Sigmoid colon (tissue), 7 donors: Measurements from ENCODE around the gene GRM4. TPM values are rescaled to one million over a fixed set of nuclear protein-coding genes. Genes with fewer than 3 reads are reported as not detected.

ENCODE experiments used
- polyA plus RNA-seq, 3 donors: library from polyadenylated mRNA; stranded (reverse); fragments of 200-250 nt; gene quantifications; one replicate each; pipeline ENCODE4 v1.2.3, GENCODE V29; 2013
- small RNA-seq, 3 donors: library from RNA; depleted of rRNA; stranded (forward); fragments of <200 nt; gene quantifications; one replicate each; pipeline ENCODE3, GENCODE V24; 2016
- total RNA-seq, 4 donors: library from RNA; depleted of rRNA; stranded (reverse); fragments of >200 nt; gene quantifications; one replicate each; pipeline ENCODE4 v1.1.0, GENCODE V29; 2016
- donor health status: healthy with polysubstance abuse.
- donor health status: Bipolar disorder and iron deficiency.
- donor health status: healthy.

Gene GRM4
- total and polyA plus RNA-seq, 7 donors = 0.07 to 0.14 TPM; not detected in 5

Small RNA genes within 50 kb of the gene (small RNA-seq; reads per million reads assigned to genes)
- gene MIR1275 = 0 to 0.15 (median 0) reads per million in 3 donors

Other genes starting within 250 kb of the GRM4 start
- gene HMGA1, start 90.8 kb upstream of the GRM4 start, total RNA-seq = 10 to 100 TPM in 2 of 4 donors, 1 to 10 TPM in 2; 6.9 to 12.1 (median 9.4) TPM
- gene HMGA1, start 90.8 kb upstream of the GRM4 start, polyA plus RNA-seq = 100 to 1,000 TPM in 2 of 3 donors, 10 to 100 TPM in 1; 89.7 to 311 (median 111) TPM
- 10 to 100 TPM; 16.8 to 34.3 (median 27.6) TPM for gene SMIM29, start 102.9 kb upstream of the GRM4 start, total RNA-seq
- gene SMIM29, start 102.9 kb upstream of the GRM4 start, polyA plus RNA-seq = 10 to 100 TPM; 22.9 to 39.0 (median 23.7) TPM
- gene NUDT3, start 246.6 kb upstream of the GRM4 start, total RNA-seq = 10 to 100 TPM; 31.4 to 45.7 (median 37.5) TPM
- gene NUDT3, start 246.6 kb upstream of the GRM4 start, polyA plus RNA-seq = 10 to 100 TPM in 2 of 3 donors, 1 to 10 TPM in 1; 6.0 to 12.2 (median 10.8) TPM